Parathyroid adenoma (tissue), 2 donors: ENCODE results near the gene NAA25.
A peak's percentile ranks its signal among the peaks of the same experiment; 100 is the strongest.

Experiments
- H2AFZ ChIP-seq: fragments of 300-600 bp; sonication (generic); one replicate; pipeline ENCODE4 v1.7.0; 2017; ENCODE audit warnings: antibody characterized with exemption, mild to moderate bottlenecking
- H3K27ac ChIP-seq: fragments of 300-600 bp; sonication (generic); one replicate; pipeline ENCODE4 v1.7.0; 2017
- H3K27me3 ChIP-seq: fragments of 300-600 bp; sonication (generic); one replicate; pipeline ENCODE4 v1.7.0; 2017; ENCODE audit warnings: low read length; ENCODE audit not compliant: control insufficient read depth, insufficient read depth
- H3K36me3 ChIP-seq: fragments of 300-600 bp; sonication (generic); one replicate; pipeline ENCODE4 v1.7.0; 2017; ENCODE audit warnings: low read length; ENCODE audit not compliant: control insufficient read depth, insufficient read depth
- H3K4me1 ChIP-seq: fragments of 300-600 bp; sonication (generic); one replicate; pipeline ENCODE4 v1.7.0; 2017; ENCODE audit warnings: control low read depth
- H3K4me2 ChIP-seq: fragments of 300-600 bp; sonication (generic); one replicate; pipeline ENCODE4 v1.7.0; 2017; ENCODE audit warnings: low read length
- H3K4me3 ChIP-seq: fragments of 300-600 bp; sonication (generic); one replicate; pipeline ENCODE4 v1.7.0; 2017; ENCODE audit warnings: low read depth, low read length
- H3K79me2 ChIP-seq: fragments of 300-600 bp; sonication (generic); one replicate; pipeline ENCODE4 v1.7.0; 2017; ENCODE audit warnings: control low read depth
- H3K9ac ChIP-seq: fragments of 300-600 bp; sonication (generic); one replicate; pipeline ENCODE4 v1.7.0; 2017; ENCODE audit warnings: mild to moderate bottlenecking
- H3K9me3 ChIP-seq: fragments of 300-600 bp; sonication (generic); one replicate; pipeline ENCODE4 v1.7.0; 2017; ENCODE audit warnings: low read length; ENCODE audit not compliant: control insufficient read depth
- CTCF ChIP-seq: fragments of 300-600 bp; sonication (generic); IDR thresholded peaks from one replicate; pipeline ENCODE4 v1.7.0; 2017; ENCODE audit warnings: antibody characterized with exemption, mild to moderate bottlenecking
- donor health status: primary hyperparathyroidism.

The NAA25 gene

GRCh38 chr12:111993292-111994150, 115.1 kb downstream of the NAA25 start:
- H2AFZ ChIP-seq, result peak overlapping the region; percentile 51
- peak overlapping the region; percentile 44 for H3K4me3 ChIP-seq

GRCh38 chr12:111992464-111992863, 116.1 kb downstream of the NAA25 start:
- no peak overlapping the region for H3K4me2 ChIP-seq
- no peaks in the 10 kb centered on the region for H3K36me3 ChIP-seq
- no peaks in the 10 kb centered on the region for H3K9me3 ChIP-seq
- no peak overlapping the region for H3K4me3 ChIP-seq
- no peak overlapping the region for H3K9ac ChIP-seq
- H3K79me2 ChIP-seq, result peaks cover 2% of the 10 kb centered on the region
- H3K27ac ChIP-seq, result no peak overlapping the region
- no peaks in the 10 kb centered on the region for H3K27me3 ChIP-seq
- TF ChIP-seq CTCF, result no peak
- H2AFZ ChIP-seq, result no peak overlapping the region
- H3K4me1 ChIP-seq, result peaks cover 15% of the 10 kb centered on the region

More at GRCh38 chr12:111993292-111994150, 115.1 kb downstream of the NAA25 start:
- H3K4me2 ChIP-seq, result peak overlapping the region; percentile 49
- TF ChIP-seq CTCF, result no peak
- H3K27ac ChIP-seq, result peak overlapping the region; percentile 50
- no peaks in the 10 kb centered on the region for H3K9me3 ChIP-seq
- peaks cover 15% of the 10 kb centered on the region for H3K4me1 ChIP-seq
- H3K79me2 ChIP-seq, result peaks cover 2% of the 10 kb centered on the region
- H3K9ac ChIP-seq, result no peak overlapping the region
- H3K36me3 ChIP-seq, result no peaks in the 10 kb centered on the region
- no peaks in the 10 kb centered on the region for H3K27me3 ChIP-seq

GRCh38 chr12:111991946-111992345, 116.6 kb downstream of the NAA25 start:
- no peaks in the 10 kb centered on the region for H3K79me2 ChIP-seq
- no peak overlapping the region for H3K27ac ChIP-seq
- H3K4me3 ChIP-seq, result no peak overlapping the region
- no peaks in the 10 kb centered on the region for H3K9me3 ChIP-seq
- H3K36me3 ChIP-seq, result no peaks in the 10 kb centered on the region
- H3K4me2 ChIP-seq, result no peak overlapping the region
- H2AFZ ChIP-seq, result no peak overlapping the region
- H3K4me1 ChIP-seq, result peaks cover 15% of the 10 kb centered on the region
- H3K9ac ChIP-seq, result no peak overlapping the region
- no peak for TF ChIP-seq CTCF
- no peaks in the 10 kb centered on the region for H3K27me3 ChIP-seq

GRCh38 chr12:111991535-111991934, 117.0 kb downstream of the NAA25 start:
- H3K9me3 ChIP-seq, result no peaks in the 10 kb centered on the region
- no peak overlapping the region for H2AFZ ChIP-seq
- TF ChIP-seq CTCF, result no peak
- H3K79me2 ChIP-seq, result no peaks in the 10 kb centered on the region
- peaks cover 15% of the 10 kb centered on the region for H3K4me1 ChIP-seq
- no peaks in the 10 kb centered on the region for H3K27me3 ChIP-seq
- no peak overlapping the region for H3K4me3 ChIP-seq
- no peaks in the 10 kb centered on the region for H3K36me3 ChIP-seq
- H3K4me2 ChIP-seq, result no peak overlapping the region
- no peak overlapping the region for H3K27ac ChIP-seq
- no peak overlapping the region for H3K9ac ChIP-seq

- H3K4me1 ChIP-seq, result no peaks in the 10 kb centered on the region
- H3K27me3 ChIP-seq, result no peaks in the 10 kb centered on the region
- no peaks in the 10 kb centered on the region for H3K9me3 ChIP-seq
- no peak for TF ChIP-seq CTCF
- no peak overlapping the region for H3K4me2 ChIP-seq
- H3K27ac ChIP-seq, result no peak overlapping the region
- no peak overlapping the region for H3K4me3 ChIP-seq
- H3K36me3 ChIP-seq, result no peaks in the 10 kb centered on the region
- H3K9ac ChIP-seq, result no peak overlapping the region
- H3K79me2 ChIP-seq, result peaks cover 18% of the 10 kb centered on the region
- no peak overlapping the region for H2AFZ ChIP-seq
These were observed 123.8 kb downstream of the NAA25 start for GRCh38 chr12:111984820-111985219.
